NCI-H2196 treated with DMSO at 0.1 percent for 48 hours (cell line): ENCODE measurements around the gene ZNF148.
"Not testable (repeated sequence)": the region's sequence is repeated elsewhere in the genome, so short reads cannot be mapped to it uniquely, and the experiment has no call there.

ENCODE experiments used
- DNase-seq: peaks from one replicate; lab custom pipeline; 2025; ENCODE audit not compliant: unreplicated experiment; lab: John Stamatoyannopoulos, UW

The ZNF148 gene

GRCh38 chr3:125374996-125375941, at the start of gene ZNF148:
TSS of gene ZNF148 (minus strand) at chr3:125375325. CDS start at chr3:125313640, 61,685 bp downstream.
- DNase-seq: peak; percentile 83

GRCh38 chr3:125418306-125418705, 43.2 kb upstream of the ZNF148 start:
- no peak for DNase-seq

- no peak for DNase-seq
These were observed 41.1 kb upstream of the ZNF148 start for GRCh38 chr3:125416235-125416634.

GRCh38 chr3:125414669-125415068, 39.5 kb upstream of the ZNF148 start:
- no peak for DNase-seq

- DNase-seq: no peak
These were observed 35.8 kb upstream of the ZNF148 start for GRCh38 chr3:125410922-125411321.

- DNase-seq: no peak
These were observed 30.9 kb upstream of the ZNF148 start for GRCh38 chr3:125406070-125406469.

- DNase-seq: not testable (repeated sequence)
These were observed 30.4 kb upstream of the ZNF148 start for GRCh38 chr3:125405515-125405914.

- DNase-seq: no peak
These were observed 28.7 kb upstream of the ZNF148 start for GRCh38 chr3:125403789-125404188.

GRCh38 chr3:125402639-125403038, 27.5 kb upstream of the ZNF148 start:
- no peak for DNase-seq

- DNase-seq: no peak
These were observed 26.3 kb upstream of the ZNF148 start for GRCh38 chr3:125401402-125401801.

GRCh38 chr3:125398952-125399351, 23.8 kb upstream of the ZNF148 start:
- DNase-seq: no peak

- DNase-seq: no peak
These were observed 20.0 kb upstream of the ZNF148 start for GRCh38 chr3:125395091-125395490.

GRCh38 chr3:125394406-125394805, 19.3 kb upstream of the ZNF148 start:
- DNase-seq: no peak

- DNase-seq: no peak
These were observed 14.2 kb upstream of the ZNF148 start for GRCh38 chr3:125389282-125389681.

GRCh38 chr3:125388369-125388768, 13.2 kb upstream of the ZNF148 start:
- not testable (repeated sequence) for DNase-seq

GRCh38 chr3:125386811-125387210, 11.7 kb upstream of the ZNF148 start:
- no peak for DNase-seq

GRCh38 chr3:125383744-125384143, 8.6 kb upstream of the ZNF148 start:
- DNase-seq: no peak

GRCh38 chr3:125382298-125382697, 7.2 kb upstream of the ZNF148 start:
- no peak for DNase-seq

GRCh38 chr3:125381743-125382142, 6.6 kb upstream of the ZNF148 start:
- no peak for DNase-seq

- DNase-seq: no peak
These were observed 6.2 kb upstream of the ZNF148 start for GRCh38 chr3:125381314-125381713.

GRCh38 chr3:125379483-125379882, 4.4 kb upstream of the ZNF148 start:
- DNase-seq: no peak

GRCh38 chr3:125378762-125379161, 3.6 kb upstream of the ZNF148 start:
- DNase-seq: no peak
